ENCODE measurements around the gene NMRK1.

The NMRK1 gene

DNA sequence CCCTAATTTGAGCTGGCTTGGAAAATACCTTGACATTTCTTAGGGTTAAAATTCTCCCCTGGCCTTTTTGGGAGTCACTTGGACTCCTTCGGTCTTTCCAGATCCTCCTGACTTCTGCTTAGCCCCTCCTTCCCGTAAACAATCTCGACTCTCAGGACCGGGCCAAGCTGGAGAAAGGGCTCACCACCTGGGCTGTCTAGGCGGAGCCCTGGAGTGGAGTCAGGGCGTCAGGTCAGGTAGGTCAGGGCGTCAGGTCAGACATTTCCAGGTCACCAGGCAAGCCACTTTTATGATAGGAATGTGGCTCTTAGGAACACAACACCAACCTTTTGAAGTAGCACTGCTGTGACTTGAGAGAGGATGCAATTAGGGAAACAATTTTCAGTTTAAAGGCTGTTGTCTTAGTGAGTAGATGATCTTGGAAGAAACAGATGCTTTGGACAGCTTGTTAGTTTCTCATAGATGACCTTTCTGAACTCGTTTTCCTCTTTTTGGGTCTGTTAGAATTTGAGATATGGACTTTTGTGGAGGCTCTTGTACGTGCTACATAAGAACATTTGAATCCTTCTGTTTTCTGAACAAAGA, 13.1 kb upstream of the NMRK1 start:
- no peak for DNase-seq

- DNase-seq: no peak
Observed at GRCh38 chr9:75096796-75097195, 8.8 kb upstream of the NMRK1 start.

GRCh38 chr9:75092766-75093165, 4.8 kb upstream of the NMRK1 start:
- DNase-seq: no peak

GRCh38 chr9:75090579-75090978, 2.6 kb upstream of the NMRK1 start:
- DNase-seq: no peak

DNA sequence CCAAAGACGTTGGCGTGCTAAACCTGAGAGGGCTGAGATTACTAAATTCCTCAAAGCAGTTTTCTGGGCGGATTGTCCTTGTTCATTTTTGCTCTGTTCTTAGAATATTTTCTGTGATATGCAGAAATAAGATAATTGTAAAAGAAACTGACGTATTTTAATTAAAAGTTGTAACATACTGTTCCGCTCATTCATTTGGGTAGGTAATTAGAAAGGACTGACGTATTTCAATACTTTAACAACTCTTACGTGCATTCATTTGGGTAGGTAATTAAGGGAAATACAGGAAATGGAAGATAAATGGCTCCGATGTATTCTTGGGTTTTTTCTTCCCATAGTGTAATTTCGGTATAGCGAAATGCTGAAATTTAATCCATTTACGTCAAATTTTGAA, 1.4 kb upstream of the NMRK1 start:
- DNase-seq: no peak

GRCh38 chr9:75088646-75089372, 854 bp upstream of the NMRK1 start:
- peak; percentile 52 for DNase-seq

GRCh38 chr9:75087289-75087823, 599 bp downstream of the NMRK1 start:
- peak; percentile 65 for DNase-seq

DNA sequence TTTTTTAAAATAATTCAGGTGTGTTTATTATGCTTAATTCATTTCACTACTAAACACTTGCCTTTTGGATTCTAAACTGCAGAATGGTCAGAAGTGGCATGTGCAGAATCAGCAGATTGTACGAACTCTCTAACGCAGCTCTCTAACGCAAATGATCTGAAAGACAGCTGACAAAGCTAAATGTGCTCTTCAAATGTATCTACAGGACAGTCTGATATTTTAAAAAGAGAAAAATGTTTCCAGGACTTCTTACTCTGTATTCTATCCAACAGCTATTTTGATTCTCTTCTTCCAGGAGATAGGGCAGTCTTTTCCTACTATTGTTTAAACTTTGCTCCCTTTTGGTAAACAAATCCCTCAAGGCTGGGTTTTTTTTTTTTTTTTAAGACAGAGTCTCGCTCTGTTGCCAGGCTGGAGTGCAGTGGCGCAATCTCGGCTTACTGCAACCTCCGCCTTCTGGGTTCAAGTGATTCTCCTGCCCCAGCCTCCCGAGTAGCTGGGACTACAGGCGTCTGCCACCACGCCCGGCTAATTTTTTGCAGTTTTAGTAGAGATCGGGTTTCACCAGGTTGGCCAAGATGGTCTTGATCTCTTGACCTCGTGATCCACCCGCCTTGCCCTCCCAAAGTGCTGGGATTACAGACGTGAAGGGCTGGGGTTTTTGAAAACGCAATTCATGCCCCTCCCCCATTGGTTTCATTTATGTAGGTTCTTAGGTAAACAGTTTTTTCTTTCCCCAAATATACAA, 1.2 kb downstream of the NMRK1 start:
- DNase-seq: no peak

DNA sequence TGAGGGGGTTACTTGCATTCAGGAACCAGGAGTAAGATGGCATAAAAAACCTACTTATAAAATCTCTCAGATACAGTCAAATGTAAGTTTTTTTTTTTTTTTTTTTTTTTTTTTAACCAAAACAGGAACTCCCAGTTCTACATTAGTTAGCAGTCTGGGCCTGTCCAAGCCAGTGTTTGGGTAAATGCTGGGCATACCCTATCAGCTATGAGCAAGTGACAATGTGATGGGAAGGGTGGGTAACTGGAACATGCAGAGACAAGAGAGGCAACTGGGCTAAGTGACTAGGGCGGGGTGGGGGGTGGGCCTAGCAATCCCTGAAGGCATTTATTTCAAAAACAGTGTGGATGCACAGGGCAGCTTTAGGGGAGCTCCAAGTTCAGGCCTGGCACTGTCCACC, 2.3 kb downstream of the NMRK1 start:
- DNase-seq: no peak

DNA sequence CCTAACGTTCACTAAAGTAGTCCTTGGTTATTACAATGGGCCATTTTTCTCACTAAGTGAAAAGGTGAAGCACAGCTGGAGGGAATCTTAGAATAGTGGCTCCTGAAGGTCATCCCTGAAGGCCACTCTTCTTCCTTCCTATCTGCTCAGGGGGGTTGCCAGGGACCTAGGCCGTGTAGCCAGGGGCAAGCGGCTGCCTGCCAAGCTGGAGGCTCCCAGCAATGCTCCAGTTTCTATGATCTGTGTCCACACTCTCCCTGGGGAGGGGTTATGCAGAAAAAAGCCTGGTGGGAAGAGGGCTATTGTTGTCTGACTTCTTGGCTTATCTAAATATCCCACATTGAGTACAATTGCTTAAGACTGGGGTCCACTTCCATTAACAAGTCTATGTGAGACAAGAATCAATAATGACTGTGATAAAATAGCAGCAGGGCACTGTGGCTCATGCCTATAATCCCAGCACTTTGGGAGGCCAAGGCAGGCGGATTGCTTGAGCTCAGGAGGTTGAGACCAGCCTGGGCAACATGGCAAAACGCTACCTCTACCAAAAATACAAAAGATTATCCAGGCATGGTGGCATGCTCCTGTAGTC, 3.8 kb downstream of the NMRK1 start:
- no peak for DNase-seq

DNA sequence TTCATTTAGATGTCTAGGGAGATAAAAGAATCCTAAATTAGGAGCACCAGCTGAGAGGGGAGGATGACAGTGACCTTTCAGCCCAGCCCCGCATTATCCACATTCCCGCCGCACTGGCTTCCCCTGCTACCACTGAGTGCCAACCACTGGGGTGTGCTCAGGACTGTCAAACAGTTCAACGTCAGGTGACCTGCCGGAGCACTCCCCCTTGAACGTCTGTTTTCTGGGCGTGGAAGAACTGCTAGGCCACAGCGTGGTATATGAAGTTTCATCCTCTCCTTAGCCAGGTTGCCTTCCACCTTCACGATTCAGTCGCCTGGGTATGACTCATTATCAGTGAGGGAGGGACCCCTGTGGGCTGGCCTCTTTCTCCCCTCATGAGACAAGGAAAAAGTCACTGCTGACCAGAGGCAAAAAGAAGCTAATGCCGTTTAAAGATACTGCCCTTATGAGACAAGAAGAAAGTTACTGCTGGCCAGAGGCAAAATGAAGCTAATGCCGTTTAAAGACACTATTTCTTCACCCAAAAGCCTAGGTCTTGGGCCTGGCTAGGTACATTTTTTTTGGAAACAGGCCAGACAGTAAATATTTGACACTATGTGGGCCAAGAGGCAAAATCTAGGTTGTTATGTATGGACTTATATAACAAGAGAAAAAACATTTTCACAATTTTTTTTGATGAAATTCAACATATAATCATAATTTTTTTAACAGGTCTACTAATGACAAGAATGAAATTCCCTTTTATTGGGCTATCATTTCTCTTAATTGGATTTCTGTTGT, 4.6 kb downstream of the NMRK1 start:
- no peak for DNase-seq

- DNase-seq: no peak
Observed at GRCh38 chr9:75081632-75082031, 6.3 kb downstream of the NMRK1 start.

DNA sequence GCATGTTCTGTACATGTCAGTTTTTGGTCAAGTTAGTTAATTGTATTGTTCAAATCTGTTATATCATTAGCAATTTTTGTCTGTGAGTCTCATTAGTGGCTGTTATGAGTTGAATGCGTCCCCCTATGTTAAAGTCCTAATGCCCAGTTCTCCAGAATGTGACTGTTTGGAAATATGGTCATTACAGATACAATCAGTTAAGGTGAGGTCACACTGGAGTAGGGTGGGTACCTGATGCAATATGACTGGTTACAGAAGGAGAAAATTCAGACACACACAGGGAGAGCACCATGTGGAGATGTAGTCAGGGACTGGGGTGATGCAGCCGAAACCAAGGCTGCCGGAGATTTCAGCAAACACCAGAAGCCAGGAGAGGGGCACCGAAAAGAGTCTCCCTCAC, 15.1 kb downstream of the NMRK1 start:
- no peak for DNase-seq

DNA sequence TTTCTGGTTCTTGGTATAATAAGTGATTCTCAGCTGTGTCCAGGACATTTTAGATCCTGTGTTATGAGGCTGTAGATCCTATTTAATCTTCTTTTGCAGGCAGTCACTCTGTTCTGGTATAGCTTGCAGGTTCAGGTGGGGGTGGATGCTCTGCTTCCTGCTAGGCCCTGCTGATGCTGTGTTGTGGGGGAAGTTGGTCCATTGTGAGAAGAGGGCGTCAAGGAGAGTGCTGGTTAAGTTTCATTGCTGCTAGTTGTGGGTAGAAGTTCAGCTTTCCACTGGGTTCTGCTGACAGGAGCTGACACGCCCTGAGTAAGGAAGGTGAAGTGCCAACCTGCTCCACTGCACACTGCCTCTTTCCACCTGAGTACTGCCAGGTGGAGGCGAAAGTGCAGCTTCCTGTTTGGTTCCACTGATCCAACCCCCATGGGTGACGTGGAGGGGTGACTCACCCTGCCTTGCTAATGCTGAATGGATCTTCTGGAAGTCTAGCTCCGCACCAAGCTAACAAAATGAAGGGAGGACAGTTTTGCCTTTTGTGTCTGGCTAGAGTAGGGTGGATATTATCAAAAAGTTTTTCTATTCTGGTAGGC, 16.3 kb downstream of the NMRK1 start:
- no peak for DNase-seq

DNA sequence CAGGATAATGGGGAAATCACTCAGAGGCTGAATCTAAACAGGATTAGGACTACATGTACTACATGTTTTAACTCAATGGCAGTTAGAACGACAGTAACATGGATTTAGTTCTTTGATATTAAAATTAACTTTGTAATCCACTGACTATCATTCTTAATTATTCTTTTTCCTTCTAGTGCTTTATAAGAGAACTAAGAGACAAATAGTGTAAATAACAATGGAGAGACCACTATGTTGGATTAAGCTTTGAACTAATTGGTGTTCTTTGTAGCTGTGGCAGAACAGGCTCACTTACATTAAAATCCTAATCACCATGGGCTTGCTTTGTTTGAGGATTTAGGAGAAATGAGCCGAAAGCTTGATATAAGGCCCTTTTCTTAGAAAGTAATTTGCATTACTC, 18.8 kb downstream of the NMRK1 start:
- no peak for DNase-seq

- no peak for DNase-seq
Observed at GRCh38 chr9:75067894-75068293, 20.1 kb downstream of the NMRK1 start.

DNA sequence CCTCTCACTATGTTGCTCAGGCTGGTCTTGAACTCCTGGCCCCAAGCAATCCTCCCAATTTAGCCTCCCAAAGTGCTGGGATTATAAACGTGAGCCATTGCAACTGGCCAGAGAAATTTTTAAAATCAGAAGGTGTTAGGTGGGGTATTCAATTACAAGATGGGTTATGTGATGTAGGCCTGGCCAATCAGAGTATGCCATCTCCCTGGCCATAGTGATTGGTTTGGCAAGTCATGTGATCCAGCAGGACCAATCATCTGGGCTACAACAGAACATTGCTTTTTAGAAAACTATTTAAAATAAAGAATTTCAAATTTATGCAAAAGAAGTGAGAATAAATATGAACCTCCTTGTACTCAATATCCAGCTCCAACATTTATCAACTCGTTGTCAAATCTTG, 22.4 kb downstream of the NMRK1 start:
- DNase-seq: no peak

- no peak for DNase-seq
Observed at GRCh38 chr9:75064307-75065025, 23.5 kb downstream of the NMRK1 start.

DNA sequence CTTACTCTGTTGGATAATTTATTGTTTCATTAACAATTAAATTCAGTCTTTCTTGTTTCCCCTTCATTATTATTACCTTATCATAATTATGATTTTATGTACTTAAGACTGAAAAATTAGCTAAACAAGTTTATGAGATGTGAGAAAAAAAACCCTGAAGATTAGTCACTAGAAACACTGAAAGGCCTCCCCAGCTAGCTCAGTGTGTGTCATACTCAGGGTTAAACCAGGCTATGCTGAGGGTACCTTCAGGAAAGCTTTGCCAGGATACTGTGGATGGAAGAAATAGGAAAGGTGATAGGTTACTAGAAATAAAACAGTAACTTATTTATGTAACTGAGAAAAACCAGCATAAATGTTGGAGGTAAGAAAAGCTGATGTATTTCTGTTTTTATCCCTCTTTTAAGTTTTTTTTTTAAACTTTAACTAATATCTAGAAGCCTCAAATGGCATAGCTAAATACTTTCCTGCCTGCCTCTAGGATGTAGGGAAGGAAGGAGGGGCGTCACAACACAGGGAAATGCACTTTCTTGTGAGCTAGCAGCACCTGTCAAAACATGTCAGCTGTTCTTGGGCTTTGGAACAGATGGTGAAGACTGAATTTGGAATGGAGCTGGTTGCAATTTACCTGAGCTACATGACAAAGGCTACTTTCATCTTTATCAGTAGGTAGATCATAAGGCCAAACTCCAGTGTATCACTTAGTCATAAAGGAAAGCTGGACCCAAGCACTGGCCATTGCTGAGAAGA, 24.2 kb downstream of the NMRK1 start:
- DNase-seq: no peak

DNA sequence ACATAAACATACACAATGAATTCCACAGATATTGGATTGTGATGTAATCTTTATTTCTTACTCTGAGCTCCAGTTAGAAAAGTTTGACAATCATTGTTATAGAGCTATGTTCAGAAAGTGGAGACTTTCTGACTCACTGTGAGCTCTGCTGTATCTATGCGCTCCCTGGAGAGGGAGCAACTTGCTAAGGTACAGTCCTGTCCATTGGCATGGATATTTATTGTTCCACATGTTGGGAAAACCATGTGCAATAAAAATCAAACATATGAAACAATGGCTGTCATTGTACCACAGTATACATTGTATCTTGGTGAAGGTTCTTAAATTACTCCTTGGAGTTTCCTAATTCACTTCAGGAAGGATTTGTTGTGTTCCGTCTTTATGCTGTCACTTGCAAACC, 26.8 kb downstream of the NMRK1 start:
- no peak for DNase-seq
